AG08396 (cell line): ENCODE results near the gene PKD1.

Source experiments
- DNase-seq: peaks from one replicate; pipeline ENCODE4 v3.0.0; 2012; ENCODE audit warnings: low spot score, mixed read lengths

Gene PKD1

DNA sequence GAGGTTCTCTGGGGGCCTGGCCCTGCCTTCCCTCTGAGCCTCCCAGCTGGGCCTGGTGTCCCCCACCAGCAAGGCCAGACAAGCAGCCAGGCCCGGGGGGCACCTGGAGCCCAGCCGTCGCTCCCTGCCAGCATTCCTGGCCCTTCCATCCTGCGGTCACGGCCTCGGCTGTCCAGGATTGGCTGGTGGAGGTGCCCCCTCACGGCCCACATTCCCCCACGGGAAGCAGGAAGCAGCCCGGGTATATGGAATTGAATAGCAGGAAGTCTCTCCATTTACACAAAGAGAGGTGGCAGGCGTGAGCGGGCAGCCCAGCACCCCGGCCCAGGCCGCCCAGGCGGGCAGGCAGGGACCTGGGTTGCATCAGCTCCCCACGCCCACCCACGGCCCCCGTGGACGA is 34.4 kb upstream of the PKD1 start:
- DNase-seq: no peak

- DNase-seq: no peak
These were observed 31.5 kb upstream of the PKD1 start for GRCh38 chr16:2167068-2167638.

- no peak for DNase-seq
These were observed 30.8 kb upstream of the PKD1 start for GRCh38 chr16:2166263-2167067.

- DNase-seq: no peak
These were observed 30.2 kb upstream of the PKD1 start for GRCh38 chr16:2165861-2166260.

- no peak for DNase-seq
These were observed 27.6 kb upstream of the PKD1 start for GRCh38 chr16:2163211-2163881.

DNA sequence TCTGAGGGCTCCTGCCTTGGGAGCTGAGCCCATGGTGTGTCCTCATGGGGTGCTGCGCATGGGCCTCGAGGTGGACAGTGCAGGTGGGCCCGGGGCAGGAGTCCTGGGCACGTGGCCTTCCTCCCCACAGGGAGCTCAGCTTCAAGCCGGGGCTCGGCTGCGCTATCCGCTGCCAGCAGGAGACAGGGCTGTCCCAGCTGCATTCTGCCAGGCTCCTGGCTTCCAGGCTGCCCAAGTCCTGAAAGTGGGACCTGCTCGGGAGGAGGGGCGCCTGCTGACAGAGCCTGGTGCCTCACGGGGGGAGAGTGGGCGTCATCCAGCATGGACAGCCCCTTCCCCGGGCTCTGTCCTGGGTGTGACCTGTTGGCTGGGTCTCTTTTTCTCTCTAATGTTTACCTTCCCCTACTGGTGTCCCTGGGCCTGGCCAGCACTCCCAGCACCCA is 27.0 kb upstream of the PKD1 start:
- no peak for DNase-seq

DNA sequence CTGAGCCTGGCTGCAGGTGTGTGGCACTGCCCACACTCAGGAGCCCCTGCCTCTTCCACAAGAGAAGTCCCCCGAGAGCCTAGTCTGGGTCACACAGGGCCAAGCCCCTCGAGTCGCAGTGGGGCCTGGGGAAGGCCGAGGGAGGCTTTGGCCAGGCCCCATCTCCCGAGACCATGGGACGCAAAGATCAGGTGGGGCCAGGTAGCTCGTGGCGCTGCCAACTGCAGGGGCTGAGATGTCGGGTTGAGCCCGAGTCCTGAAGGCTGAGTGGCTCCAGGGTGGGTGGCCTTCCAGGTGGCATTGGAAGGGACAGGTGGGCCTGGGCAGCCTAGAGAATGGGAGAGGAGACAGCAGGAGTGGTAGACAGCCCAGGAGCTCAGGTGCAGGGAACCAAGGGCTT is 26.2 kb upstream of the PKD1 start:
- DNase-seq: no peak

- DNase-seq: peak; percentile 77
These were observed 25.3 kb upstream of the PKD1 start for GRCh38 chr16:2160915-2161551.

DNA sequence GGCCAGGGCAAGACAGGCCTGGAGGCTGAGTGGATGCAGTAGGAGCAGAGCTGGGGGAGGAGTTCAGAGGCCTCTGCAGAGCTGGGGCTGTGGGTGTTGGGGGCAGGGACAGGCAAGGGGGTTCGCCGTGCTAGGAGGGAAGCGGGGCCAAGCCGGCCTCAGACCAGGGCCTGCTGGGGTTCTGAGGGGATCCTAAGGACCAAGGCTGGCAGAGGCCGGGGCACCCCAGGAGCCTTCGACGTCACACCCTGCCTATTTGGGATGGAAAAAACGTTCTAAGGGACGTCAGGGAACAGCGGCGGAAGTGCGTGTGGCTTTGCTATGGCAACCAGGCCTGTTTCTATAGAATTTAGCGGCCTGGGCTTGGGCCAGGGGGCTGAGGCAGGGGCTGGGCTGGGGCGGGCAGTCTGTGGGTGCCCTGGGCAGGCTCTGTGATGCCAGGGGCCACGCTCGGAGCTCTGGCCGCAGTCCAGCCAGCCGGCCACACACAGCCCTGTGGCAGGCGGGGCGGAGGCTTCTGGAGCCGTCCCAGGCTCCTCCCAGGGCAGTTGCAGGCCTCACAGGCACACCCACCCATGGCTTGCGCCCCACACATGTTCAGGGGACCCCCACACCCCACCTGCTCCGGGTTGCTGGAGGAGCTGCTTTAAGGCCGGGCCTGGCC is 23.6 kb upstream of the PKD1 start:
- DNase-seq: peak; percentile 80

GRCh38 chr16:2158262-2158638 is 22.6 kb upstream of the PKD1 start:
- no peak for DNase-seq

- DNase-seq: peak; percentile 61
These were observed 22.0 kb upstream of the PKD1 start for GRCh38 chr16:2157480-2158261.

DNA sequence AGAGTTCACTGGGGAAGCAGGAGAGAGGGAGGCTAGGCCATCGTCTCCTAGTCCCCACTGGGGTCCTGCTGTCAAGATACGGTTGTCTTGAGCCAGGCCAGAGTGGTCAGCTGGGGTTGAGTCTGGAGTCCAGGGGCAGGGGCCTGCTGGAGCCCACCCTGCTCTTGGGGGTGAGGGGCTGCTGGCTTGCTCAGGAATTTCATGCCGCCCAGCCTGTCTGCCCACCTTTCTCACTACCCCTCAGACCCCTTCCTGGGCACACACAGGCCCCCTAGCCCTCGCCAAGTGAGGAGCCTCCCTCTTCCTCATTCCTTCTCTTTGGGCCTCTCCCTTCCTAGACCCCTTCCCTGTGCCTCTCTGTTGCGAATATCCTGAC is 21.1 kb upstream of the PKD1 start:
- DNase-seq: no peak

GRCh38 chr16:2155977-2156848 is 20.5 kb upstream of the PKD1 start:
- DNase-seq: peak; percentile 72

DNA sequence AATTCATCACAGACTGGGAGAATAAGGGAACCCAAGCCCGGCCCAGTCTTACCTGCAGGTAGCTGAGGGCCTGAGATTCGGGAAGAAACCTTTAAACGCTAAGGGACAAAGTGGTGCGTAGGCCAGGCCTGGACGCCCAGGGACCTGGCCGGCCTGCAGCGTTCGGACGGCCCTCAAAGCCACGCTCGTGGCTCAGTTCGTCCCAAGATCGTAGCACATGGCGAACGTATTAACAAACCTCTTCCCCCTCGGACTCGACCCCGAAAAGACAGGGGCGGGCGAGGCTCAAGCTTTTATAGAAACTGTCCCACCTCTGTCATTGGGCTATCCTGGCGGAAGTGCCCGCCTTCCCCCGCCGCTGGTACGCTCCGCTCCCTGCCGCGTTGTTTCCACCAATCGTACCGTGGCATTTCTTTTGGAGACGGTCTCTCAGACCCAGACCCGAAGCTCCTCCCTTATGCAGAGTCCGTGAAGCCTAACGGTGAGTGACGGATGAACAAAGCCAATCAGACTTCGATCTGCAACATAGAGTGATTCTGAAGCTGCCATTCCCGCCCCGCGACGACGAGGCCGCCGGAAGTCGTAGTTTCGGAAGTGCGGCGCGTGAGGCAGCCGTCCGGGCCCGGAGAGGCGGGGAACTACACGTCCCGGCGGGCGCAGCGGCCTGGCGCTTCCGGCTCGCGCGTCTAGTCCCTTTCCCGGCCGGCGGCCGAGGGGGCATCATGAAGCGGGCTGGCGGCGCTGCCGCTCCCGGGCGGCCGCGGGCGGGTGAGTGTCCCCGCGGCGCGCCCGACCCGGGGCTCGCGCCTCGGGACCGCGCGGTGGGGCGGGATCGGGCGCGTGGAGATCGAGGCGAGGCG is 19.6 kb upstream of the PKD1 start, which contains the start of gene TRAF7:
TRAF7 (plus strand) TSS at position 692 of the 860 bp plus-strand sequence. CDS start 8,139 bp downstream, outside the sequence.
- peak; percentile 99 for DNase-seq

- DNase-seq: no peak
These were observed 18.9 kb upstream of the PKD1 start for GRCh38 chr16:2154533-2155090.

GRCh38 chr16:2152695-2153506 is 17.2 kb upstream of the PKD1 start:
- DNase-seq: no peak

GRCh38 chr16:2151188-2152091 is 15.7 kb upstream of the PKD1 start:
- DNase-seq: no peak
